HG03565 (cell line): ENCODE data around the gene TMEM17.

Experiments used
- ATAC-seq: cut with Tn5 transposase; IDR thresholded peaks from one replicate; pipeline ENCODE4 v1.9.1; 2021; ENCODE audit warnings: mild to moderate bottlenecking, moderate library complexity; ENCODE audit not compliant: unreplicated experiment

The TMEM17 gene

DNA sequence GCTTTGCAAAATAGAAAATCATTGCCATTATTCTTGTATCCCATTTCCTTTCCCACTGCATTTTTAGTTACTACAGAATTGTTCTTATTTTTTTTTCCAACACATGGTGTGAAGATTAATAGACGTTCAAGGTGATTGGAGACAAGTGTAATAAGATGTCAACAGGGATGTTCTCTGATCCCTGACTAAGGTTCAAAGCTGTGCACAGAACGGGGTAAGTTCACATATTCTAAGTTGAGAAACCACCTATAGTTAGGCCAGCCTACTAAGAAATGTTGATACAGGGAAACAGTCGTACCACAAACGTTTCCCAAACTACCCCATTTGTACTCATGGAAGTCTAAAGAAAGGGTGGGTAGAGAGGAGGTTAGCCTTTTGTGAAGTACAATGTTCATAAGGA lies 6.4 kb upstream of the TMEM17 start:
- ATAC-seq = no peak

DNA sequence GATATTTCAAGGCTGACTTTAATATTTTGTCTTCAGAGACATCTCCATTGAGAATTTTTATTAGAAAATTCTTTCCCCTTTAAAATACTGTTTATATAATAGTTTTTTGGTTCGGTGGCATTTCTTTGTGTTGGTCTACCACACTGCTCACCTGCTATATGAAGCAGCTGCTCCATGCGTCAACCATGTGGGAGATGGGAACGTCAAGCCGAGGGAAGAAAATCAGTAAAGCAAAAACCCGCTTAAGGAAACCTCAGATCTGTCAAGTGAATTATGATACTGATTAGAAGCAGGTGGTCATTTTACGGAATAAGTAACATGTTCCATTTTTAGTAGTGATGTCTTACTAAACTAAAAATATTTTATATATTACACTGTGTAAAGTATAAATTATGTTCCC lies 5.6 kb upstream of the TMEM17 start:
- no peak for ATAC-seq

DNA sequence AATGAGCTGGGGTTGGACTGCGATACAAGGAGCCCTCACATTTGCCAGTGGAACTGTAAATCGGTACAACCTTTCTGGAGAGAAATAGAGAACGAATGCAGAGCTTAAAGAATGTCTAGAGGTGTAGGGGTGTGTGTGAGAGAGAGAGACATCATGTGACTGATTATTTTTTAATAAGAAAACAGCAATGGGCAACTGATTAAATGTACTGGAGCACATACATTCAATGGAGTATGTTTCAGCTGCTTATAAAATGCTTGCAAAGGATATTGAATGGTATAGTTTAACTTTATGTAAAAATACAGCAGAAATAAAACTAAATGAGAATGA lies 391 bp upstream of the TMEM17 start:
- ATAC-seq = peak; percentile 15

DNA sequence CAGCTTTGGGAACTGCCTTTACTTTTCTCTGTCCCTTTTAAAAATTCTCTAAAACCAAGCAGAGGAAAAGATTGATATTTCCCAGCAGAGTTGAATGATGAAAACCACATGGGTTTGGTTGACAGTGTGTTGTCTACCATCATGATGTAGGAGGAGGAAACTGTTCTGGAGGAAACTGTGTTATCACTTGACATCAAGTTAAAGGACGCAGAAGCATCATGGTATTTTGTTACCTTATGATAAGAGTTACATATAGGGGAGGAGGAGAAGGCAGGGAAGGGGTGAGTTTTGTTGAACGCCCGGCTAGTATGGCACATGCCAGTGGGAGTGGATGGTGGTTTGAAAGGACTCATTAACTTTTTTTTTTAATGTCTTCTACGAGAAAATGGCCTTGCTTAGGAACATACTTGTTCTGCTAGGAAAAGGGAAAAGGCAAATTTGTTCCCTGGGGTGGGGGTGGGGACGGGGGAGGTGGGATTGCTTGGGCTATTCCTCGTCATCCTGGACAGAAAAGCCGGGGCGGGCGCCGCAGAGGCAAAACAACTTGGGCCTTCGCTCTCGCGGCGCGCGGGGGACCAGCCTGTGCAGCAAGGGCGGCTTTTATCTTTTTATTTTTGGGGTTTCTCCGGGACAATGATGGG lies 766 bp downstream of the TMEM17 start:
- no peak for ATAC-seq

DNA sequence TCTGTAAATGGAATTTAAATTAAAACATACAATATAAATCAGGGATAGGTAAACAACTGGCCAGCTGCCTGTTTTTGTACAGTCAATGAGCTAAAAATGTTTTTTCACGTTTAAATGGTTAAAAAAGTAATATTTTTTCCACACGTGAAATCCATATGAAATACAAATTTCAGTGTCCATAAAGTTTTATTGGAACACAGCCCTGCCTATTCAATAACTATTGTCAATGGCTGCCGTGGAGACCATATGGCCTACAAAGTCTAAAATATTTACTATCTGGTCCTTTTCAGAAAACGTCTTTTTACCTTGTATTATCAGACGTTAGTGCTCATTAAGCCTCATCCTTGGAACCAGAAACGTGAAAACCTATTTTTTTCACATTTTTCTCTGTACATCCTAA lies 1.3 kb downstream of the TMEM17 start:
- no peak for ATAC-seq

DNA sequence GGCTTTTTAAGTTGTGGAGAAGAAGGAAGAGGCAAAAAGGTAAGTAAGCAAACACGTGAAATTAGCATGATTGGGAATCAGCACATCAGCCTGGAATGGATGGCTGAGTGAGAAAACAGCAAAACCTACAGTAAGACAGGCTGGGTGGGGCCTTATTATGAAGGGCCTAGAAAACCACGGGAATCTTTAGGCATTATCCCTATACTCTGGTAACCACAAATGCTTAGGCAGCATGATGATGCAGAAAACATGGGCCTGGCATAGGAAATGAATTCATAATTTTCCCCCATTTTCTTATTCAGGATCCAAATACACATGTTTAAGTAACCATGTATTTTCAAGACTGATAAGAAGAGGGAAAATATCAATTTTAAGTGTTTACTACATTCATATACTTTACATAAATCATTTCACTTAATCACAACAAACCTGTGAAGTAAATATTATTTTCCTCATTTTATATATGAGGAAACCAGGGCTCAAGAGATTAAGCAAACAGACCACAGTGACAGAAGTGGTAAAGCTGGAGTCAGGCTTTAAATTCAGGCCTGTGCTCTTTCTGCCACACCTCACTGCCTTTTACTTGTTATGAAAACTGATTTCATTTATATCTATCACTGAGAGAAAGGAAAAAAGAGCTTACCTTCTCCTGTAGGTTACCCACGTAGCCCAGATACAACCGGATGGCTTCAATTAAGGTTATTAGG lies 4.0 kb downstream of the TMEM17 start:
- no peak for ATAC-seq

DNA sequence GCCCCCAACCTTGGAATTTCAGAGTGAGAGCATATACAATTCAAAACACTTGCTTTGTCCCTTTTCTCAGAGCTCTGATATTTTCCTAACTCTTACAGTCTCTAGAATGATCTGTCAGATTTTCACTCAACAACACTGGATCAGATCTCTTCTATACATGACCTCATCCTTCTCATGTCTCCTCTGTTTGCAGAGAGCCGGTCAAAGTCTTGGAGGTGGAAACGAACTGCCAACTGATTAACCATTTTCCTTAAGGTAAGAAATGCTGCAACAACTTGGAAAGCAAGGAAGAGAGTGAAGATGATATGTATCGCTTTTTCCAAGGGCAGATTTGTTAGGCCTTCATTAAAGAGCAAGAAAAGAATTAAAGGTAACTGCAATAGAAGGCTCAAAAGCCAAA lies 4.9 kb downstream of the TMEM17 start:
- ATAC-seq = no peak

DNA sequence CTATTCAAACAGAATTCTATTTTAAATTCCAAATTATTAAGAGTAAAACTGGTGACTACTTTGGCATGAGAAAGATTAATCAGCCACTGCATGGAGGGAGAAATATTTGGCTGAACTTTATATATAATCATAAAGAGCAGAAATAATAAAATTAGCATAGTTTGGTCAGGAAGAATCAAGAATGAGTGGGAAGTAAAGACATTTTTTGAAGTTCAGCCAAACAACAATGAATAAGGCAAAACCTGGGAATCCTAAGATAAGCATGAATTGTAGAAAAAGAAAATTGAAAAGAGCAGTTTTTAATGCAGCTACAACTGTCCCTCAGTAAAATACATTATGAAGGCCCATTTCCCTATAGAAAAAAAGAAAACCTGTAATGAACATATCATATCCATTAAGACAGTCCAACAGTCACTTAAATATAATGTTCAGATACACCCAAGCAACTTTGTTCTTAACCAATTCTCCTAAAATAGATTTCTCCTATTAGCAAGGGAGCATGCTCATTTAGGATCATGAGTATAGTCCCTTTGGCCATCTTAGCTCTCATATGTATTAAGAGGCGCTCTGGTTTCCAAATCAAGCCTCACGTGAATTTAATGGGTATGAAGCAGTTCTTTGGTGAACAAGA lies 6.5 kb downstream of the TMEM17 start:
- ATAC-seq = no peak

DNA sequence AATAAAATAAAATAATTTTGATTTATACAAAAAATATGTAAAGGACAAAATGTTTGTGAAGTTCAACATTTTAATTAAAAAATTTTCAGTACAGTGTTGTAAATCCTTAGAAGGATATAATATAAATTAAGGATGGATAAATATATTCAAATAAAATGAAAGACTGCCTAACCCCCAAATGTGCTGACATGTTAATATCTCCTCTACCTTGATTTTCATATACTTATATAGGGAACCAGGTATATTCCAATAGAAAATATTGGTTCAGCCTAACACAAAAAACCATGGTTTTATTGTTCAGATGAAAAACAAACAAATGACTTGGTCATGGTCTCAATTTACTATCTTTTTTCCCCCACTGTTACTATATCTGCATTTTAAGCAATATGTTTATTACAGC lies 7.3 kb downstream of the TMEM17 start:
- ATAC-seq = no peak

DNA sequence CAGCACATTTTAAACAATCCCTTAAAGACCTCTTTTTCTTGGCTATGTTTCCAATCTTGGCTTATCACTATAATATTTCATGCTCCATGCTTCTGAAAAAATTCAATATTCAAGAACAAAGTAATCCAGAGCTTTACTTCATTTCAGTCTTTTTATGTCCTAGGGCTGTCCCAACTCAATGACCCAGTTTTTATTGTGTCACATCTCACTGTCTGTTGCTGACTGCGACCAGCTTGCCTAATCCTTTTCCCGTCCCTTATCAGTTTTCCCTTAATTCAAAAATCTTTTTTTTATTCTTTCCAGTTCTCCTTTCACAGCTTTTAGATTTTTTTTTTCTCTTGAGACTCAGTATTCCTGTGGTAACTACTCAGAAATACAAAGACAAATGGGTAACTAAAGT lies 10.2 kb downstream of the TMEM17 start:
- no peak for ATAC-seq

DNA sequence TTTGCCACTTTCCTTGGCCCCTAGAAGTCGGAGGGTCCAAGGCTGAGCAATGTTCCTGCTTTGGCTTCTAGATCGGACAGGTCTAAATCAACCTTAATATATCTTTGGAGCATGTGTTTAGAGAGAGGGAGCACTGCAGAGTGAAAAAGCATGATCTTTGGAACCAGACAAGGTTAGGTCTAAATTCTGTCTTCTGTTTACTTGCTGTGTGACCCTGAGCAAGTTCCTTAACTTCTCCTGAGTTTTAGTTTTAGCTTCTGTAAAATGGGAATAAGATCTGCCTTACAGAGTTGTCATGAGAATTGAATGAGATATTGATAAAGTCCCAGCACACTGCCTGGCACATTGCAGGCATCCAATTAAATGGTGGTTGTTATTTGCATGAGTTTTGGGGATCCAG lies 13.9 kb downstream of the TMEM17 start:
- ATAC-seq = no peak

DNA sequence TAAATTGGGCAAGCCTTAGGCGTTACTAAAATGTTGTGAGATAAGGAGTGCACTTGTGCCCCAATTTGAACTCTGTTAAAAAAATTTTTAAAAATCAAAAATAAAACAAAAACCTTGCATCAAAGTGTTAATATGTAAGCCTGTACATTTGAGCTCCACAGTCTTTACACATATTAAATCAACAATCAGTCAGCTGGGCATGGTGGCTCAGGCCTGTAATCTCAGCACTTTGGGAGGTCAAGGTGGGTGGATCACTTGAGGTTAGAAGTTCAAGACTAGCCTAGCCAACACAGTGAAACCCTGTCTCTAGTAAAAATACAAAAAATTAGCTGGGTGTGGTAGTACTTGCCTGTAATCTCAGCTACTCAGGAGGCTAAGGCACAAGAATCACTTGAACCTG lies 16.3 kb downstream of the TMEM17 start:
- ATAC-seq = no peak

DNA sequence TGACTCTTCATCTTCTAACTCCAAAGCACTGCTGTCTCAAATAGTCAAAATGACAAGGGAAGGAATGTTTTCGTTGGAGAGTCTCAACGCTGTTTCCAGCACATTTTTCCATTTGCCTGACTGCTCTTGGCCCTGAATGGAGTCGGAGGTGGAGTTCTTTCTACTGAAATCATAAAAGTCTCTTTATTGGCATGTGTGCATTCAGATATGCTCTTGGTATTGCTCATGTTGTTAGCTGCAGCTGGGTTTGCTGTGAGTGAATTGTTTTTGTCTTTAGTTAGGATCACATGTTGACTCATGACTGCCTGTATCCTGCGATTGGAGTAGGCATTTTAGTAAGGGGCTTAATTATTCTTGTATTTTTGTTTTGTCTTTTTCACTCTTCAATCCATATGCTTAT lies 16.8 kb downstream of the TMEM17 start:
- ATAC-seq = no peak

DNA sequence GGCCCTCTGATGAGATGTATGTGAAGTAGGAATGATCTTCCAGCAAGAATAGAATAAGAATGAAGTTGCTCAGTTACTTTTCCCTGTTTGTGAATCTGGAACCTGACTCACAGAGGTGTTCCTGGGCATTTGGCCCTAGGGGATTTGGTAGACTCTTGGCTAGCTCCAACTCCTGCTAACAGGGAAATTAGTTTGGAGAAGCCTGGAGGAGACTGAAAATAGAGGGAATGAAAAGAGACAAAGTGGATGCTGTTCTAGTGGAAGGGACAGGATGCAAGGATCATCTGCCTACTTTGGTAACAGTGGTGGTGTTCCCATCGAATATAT lies 19.6 kb downstream of the TMEM17 start:
- ATAC-seq = no peak

DNA sequence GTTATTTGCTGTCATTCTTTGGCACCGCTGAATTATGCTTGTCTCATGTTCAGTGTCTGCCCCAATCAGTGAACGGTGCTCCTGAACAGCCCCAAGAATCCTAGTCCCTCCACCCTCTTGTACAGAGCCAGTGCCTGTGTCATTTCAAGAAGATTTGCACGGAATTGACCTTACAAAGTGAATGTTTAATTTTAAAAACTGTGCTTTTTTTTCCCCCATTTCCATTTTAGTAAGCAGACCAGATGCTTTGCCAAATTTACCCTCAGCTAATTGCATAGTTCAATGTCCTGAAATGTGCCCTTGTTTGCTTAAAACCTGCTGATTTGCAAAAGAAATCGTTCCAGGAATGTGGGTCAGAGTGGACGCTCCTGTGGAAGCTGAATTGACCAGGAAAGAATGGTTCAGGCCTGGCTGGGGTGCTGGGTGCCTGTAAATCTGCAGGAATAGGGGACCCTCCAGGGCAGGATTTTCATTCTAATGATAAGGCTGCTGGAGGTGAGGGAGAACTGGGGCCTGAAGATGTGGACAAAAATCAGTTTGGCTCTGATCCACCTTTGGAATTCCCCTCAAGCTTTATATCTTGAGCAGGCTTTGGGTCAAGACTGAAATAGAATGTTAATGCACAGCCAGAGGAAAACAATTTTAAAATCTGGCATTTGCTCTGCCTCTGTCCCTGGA lies 20.1 kb downstream of the TMEM17 start:
- no peak for ATAC-seq

DNA sequence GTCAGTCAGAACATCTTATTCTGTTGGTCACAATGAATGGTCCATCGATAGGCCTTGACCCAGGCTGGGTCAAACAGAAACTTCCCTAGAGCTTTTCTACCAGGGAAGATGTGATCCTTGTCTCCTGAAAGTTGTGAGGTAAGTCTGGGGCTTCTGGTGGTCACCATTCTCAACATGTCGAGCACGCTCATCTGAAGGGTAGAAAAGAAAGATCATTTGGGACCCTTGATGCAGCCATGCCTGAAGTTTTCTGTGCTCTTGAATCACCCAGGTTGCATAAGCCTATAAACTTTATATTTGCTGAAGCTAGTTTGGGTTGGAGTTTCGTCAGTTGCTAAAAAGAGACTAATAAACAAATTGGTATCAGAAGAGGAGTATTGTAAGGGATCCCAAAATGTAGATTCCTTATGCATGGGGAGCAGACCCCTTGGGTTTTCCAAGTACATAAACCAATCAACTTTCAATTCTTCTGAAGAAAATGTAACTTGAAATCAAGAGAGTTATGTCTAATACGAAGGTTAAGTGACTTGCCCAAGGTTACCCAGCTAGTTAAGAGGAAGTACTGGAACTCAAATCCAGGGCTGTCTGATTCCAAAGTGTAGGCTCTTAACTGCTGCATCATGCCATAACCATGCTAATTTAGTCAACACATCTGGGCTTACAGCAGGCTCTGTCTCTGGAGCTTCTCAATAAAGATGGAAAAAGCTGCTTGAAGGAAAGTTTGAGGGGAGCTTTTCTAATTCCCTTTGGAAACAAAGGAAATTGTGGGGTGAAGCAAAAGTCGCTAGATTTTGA lies 23.2 kb downstream of the TMEM17 start:
- no peak for ATAC-seq

DNA sequence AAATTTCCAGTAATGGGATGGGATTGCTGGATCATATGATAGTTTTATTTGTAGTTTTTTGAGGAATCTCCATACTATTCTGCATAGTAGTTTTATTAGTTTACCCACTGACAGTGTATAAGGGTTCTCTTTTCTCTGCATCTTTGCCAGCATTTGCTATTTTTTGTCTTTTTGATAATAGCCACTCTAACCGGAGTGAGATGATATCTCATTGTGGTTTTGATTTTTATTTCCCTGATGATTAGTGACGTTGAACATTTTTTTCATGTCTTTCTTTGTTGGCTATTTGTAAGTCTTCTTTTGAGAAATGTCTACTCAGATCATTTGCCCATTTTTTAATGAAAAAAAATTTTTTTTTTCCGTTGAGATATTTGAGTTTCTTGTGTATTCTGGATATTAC lies 26.1 kb downstream of the TMEM17 start:
- ATAC-seq = no peak

DNA sequence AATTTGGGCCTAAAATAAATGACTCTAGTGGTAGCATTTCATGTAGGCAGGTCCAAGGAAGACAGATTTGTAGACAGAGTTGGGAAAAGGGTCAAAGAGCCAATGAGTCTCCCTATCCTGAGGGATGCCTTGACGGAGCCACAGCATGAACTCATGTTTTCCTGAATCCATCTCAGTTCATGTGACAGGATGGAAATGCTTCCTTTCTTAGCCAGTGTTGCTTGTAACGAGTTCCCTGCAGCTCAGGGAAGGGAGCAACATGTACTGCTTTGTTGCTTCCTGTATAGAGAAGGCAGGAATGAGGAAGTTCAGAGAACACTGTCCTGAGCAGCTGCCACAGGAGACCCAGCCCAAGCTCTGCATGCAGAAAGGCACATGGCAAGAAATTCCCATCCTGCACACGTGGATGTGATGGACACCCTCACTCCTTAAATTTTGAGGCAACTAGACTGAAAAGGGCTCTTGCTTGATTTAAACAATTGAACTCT lies 27.9 kb downstream of the TMEM17 start:
- no peak for ATAC-seq

DNA sequence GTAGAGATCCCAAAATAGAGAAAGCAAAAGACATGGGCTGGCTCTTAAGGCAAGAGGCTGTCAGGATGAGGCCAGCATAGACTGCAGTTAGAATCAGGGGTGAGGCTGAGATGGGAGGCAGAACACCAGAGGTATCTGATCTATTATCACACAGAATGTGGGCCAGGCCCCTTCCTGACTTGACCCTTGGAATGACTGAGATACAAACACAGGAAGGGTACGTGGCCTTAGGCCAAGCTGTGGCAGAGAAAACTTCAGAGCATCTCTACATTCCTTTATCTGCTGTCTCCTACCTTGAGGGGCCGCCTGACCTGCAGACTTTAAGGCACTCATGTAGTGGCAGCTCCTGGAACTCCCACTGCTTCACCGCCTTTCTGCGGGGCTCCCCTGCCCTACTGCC lies 28.4 kb downstream of the TMEM17 start:
- ATAC-seq = no peak

DNA sequence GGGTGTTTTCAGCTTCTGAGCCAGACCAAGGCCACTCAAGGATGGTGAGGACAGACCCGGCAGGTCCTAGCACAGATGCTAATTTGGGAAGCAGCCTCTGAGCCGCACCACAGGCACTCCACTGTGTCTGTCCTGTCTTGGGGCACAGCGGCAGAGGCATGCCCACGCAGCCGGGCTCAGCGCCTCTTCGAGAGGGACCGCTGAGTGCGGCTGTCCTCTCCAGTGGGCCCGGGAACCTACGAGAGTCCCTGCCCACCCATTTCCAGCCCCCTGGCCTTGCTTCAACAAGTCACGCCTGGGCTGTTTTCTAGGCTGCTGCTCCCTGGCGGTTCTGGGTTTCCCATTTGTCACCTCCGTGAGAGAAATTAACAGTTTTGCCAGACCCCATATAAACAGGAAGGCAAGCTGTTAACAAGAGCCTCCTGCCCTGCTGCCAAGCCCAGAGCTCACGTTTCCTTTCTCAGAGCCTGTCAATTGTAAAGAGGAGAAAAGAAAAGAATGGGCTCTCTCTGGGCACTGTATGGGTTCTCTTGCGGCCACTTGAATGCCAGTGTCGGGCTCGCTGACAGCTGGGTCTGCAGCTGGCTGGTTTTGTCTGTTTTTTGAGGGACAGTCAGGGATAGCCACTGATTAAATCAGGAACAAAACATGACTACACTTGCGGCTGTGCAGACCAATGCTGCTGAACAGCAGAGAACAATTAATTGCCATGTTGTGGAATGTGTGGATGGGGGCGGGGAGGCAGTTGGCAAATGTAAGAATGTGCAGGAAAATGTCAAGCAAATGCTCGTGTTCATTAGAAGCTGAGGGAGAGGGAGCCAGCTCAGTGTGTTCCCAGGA lies 30.6 kb downstream of the TMEM17 start:
- no peak for ATAC-seq
